ENCODE measurements around the gene HEATR5B.

Gene HEATR5B

GRCh38 chr2:37083873-37084794, at the start of gene HEATR5B, which contains the start of gene GPATCH11:
Gene HEATR5B (minus strand): TSS chr2:37084372. CDS start chr2:37083414, 958 bp downstream.
Gene GPATCH11 (plus strand): TSS chr2:37084518. CDS start chr2:37088382, 3,864 bp downstream.
- peak; percentile 88 for DNase-seq

- DNase-seq, result no peak
Measured at GRCh38 chr2:37132914-37133313, 48.7 kb upstream of the HEATR5B start.

- DNase-seq, result no peak
Measured at GRCh38 chr2:37125416-37125815, 41.2 kb upstream of the HEATR5B start.

- no peak for DNase-seq
Measured at GRCh38 chr2:37119157-37119556, 35.0 kb upstream of the HEATR5B start.

- DNase-seq, result no peak
Measured at GRCh38 chr2:37117566-37117965, 33.4 kb upstream of the HEATR5B start.

- no peak for DNase-seq
Measured at GRCh38 chr2:37111958-37112357, 27.8 kb upstream of the HEATR5B start.

- no peak for DNase-seq
Measured at GRCh38 chr2:37110306-37111212, 26.4 kb upstream of the HEATR5B start.

- DNase-seq, result no peak
Measured at GRCh38 chr2:37109523-37109922, 25.4 kb upstream of the HEATR5B start.

- no peak for DNase-seq
Measured at GRCh38 chr2:37105150-37105549, 21.0 kb upstream of the HEATR5B start.

GRCh38 chr2:37104178-37104577, 20.0 kb upstream of the HEATR5B start:
- DNase-seq, result no peak

- no peak for DNase-seq
Measured at GRCh38 chr2:37102588-37102987, 18.4 kb upstream of the HEATR5B start.

- no peak for DNase-seq
Measured at GRCh38 chr2:37100054-37100453, 15.9 kb upstream of the HEATR5B start.

- DNase-seq, result no peak
Measured at GRCh38 chr2:37098416-37099118, 14.4 kb upstream of the HEATR5B start.

- no peak for DNase-seq
Measured at GRCh38 chr2:37096568-37096967, 12.4 kb upstream of the HEATR5B start.

GRCh38 chr2:37091873-37092272, 7.7 kb upstream of the HEATR5B start:
- DNase-seq, result no peak

GRCh38 chr2:37090019-37090477, 5.9 kb upstream of the HEATR5B start:
- no peak for DNase-seq

- no peak for DNase-seq
Measured at GRCh38 chr2:37085731-37086147, 1.6 kb upstream of the HEATR5B start.

GRCh38 chr2:37084797-37085196, 625 bp upstream of the HEATR5B start:
- DNase-seq, result no peak

GRCh38 chr2:37080689-37081088, 3.5 kb downstream of the HEATR5B start:
- no peak for DNase-seq

GRCh38 chr2:37080266-37080665, 3.9 kb downstream of the HEATR5B start:
- no peak for DNase-seq

GRCh38 chr2:37070931-37071330, 13.2 kb downstream of the HEATR5B start:
- no peak for DNase-seq

- DNase-seq, result no peak
Measured at GRCh38 chr2:37068686-37069085, 15.5 kb downstream of the HEATR5B start.

- no peak for DNase-seq
Measured at GRCh38 chr2:37061776-37062175, 22.4 kb downstream of the HEATR5B start.

All from NK-92 treated with Interleukin-12 subunit alpha and Interleukin-12 subunit beta, amount 100 ng/mL, for 24 hours (cell line).